Measurements from ENCODE around the gene SLC12A8.
"Not testable (repeated sequence)": the region's sequence is repeated elsewhere in the genome, so short reads cannot be mapped to it uniquely, and the experiment has no call there.

SLC12A8 gene

DNA sequence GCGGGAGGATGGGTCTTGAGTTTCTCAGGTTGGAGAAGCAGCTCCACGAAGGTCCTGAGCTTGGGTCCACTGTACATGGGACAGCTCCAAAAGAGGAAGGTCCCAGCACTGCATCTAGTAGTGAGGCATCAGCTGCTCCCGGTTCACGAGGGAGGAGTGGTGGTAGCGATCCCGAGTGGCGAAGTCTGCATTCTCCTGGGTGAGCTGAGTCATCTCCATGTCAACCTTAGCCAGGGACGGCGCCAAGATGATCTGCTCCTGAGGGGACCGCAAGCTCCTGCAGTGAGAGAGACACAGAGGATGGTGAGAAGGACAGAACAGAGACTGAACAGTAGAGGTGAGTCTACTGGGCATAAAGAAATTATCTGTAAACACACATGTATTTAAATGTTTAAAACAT lies 128.8 kb downstream of the SLC12A8 start:
- Histone ChIP-seq H3K4me3 (ENCODE audit: low read length in 2 of 2) (no peak overlapping the region), H3K27me3 (ENCODE audit: control insufficient read depth in 2 of 2, insufficient read depth in 2 of 2, low read length in 2 of 2) (no peaks in the 10 kb centered on the region), H3K4me1 (ENCODE audit: control insufficient read depth in 2 of 2, insufficient read depth in 2 of 2, low read length in 2 of 2) (no peaks in the 10 kb centered on the region), H3K9ac (ENCODE audit: low read depth in 1 of 2, low read length in 2 of 2) (no peak overlapping the region), H3K9me3 (ENCODE audit: control insufficient read depth in 2 of 2, low read length in 2 of 2) (no peaks in the 10 kb centered on the region), H3K36me3 (ENCODE audit: control insufficient read depth in 2 of 2, insufficient read depth in 2 of 2, low read length in 2 of 2) (peaks cover 0 to 2% of the 10 kb centered on the region in 2 donors), H3K27ac (ENCODE audit: low read depth in 2 of 2, low read length in 2 of 2) (no peak overlapping the region)

DNA sequence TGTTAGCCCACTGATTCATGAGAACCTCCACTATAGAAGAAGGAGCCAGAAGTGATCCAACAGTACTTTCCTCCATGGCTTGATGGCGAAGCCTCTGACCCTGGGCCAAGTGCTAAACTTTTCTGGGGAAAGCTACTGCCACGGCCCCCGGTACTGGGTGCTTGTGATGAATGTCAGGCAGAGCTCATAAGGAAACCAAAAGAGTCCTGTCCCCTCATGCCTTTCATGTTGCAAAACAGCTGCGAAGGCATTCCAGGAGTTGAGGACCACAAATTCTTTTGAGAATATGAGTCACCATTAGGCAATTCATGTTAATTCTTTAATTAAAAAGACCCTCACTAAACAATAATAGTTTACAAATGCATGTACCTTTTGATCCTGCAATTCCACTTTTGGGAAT lies 130.2 kb downstream of the SLC12A8 start:
- not testable (repeated sequence) for H3K4me3 ChIP-seq (ENCODE audit: low read length in 2 of 2); H3K9me3 ChIP-seq (ENCODE audit: control insufficient read depth in 2 of 2, low read length in 2 of 2); H3K27ac ChIP-seq (ENCODE audit: low read depth in 2 of 2, low read length in 2 of 2); H3K27me3 ChIP-seq (ENCODE audit: control insufficient read depth in 2 of 2, insufficient read depth in 2 of 2, low read length in 2 of 2); H3K9ac ChIP-seq (ENCODE audit: low read depth in 1 of 2, low read length in 2 of 2); H3K4me1 ChIP-seq (ENCODE audit: control insufficient read depth in 2 of 2, insufficient read depth in 2 of 2, low read length in 2 of 2); H3K36me3 ChIP-seq (ENCODE audit: control insufficient read depth in 2 of 2, insufficient read depth in 2 of 2, low read length in 2 of 2)

DNA sequence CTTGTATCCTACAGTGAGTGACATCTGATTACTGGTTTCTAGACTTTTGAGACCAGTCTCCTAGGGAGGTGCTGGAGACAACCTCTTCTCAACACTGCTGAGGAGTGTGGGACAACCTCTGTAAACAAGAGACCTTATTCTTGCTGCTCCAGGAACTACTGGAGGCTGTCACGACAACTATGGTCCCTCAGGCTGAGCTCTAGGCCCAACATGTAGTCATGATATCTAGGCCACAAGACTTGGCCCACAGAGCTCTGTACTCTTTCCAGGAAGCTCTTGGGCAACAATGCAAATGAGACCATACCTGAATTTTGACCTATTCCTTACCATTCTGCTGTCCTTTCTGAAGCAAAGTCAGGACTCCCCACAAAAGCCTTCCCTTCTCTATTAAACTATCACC lies 132.5 kb downstream of the SLC12A8 start:
- no peaks in the 10 kb centered on the region for H3K4me1 ChIP-seq (ENCODE audit: control insufficient read depth in 2 of 2, insufficient read depth in 2 of 2, low read length in 2 of 2)
- H3K36me3 ChIP-seq (ENCODE audit: control insufficient read depth in 2 of 2, insufficient read depth in 2 of 2, low read length in 2 of 2), result no peaks in the 10 kb centered on the region
- no peak overlapping the region for H3K27ac ChIP-seq (ENCODE audit: low read depth in 2 of 2, low read length in 2 of 2)
- H3K27me3 ChIP-seq (ENCODE audit: control insufficient read depth in 2 of 2, insufficient read depth in 2 of 2, low read length in 2 of 2), result no peaks in the 10 kb centered on the region
- H3K9ac ChIP-seq (ENCODE audit: low read depth in 1 of 2, low read length in 2 of 2), result no peak overlapping the region
- no peaks in the 10 kb centered on the region for H3K9me3 ChIP-seq (ENCODE audit: control insufficient read depth in 2 of 2, low read length in 2 of 2)
- H3K4me3 ChIP-seq (ENCODE audit: low read length in 2 of 2), result no peak overlapping the region

DNA sequence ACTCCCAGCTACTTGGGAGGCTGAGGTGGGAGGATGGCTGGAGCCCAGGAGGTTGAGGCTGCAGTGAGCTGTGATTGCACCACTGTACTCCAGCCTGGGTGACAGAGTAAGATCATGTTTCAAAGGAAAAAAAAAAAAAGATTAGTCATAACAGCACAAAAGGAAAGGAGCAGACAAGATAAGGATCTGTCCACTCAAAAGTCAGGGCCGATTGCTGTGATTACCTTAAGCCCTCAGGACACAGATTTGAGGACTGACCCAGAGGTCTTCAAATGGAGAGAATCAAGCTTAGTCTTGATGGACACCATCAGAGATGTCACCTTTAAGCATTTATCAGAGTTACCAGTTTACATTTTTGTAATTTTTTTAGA lies 132.9 kb downstream of the SLC12A8 start:
- Histone ChIP-seq H3K27ac (ENCODE audit: low read depth in 2 of 2, low read length in 2 of 2) (no peak overlapping the region), H3K4me1 (ENCODE audit: control insufficient read depth in 2 of 2, insufficient read depth in 2 of 2, low read length in 2 of 2) (no peaks in the 10 kb centered on the region), H3K9me3 (ENCODE audit: control insufficient read depth in 2 of 2, low read length in 2 of 2) (no peaks in the 10 kb centered on the region), H3K4me3 (ENCODE audit: low read length in 2 of 2) (no peak overlapping the region), H3K27me3 (ENCODE audit: control insufficient read depth in 2 of 2, insufficient read depth in 2 of 2, low read length in 2 of 2) (no peaks in the 10 kb centered on the region), H3K36me3 (ENCODE audit: control insufficient read depth in 2 of 2, insufficient read depth in 2 of 2, low read length in 2 of 2) (no peaks in the 10 kb centered on the region), H3K9ac (ENCODE audit: low read depth in 1 of 2, low read length in 2 of 2) (no peak overlapping the region)

DNA sequence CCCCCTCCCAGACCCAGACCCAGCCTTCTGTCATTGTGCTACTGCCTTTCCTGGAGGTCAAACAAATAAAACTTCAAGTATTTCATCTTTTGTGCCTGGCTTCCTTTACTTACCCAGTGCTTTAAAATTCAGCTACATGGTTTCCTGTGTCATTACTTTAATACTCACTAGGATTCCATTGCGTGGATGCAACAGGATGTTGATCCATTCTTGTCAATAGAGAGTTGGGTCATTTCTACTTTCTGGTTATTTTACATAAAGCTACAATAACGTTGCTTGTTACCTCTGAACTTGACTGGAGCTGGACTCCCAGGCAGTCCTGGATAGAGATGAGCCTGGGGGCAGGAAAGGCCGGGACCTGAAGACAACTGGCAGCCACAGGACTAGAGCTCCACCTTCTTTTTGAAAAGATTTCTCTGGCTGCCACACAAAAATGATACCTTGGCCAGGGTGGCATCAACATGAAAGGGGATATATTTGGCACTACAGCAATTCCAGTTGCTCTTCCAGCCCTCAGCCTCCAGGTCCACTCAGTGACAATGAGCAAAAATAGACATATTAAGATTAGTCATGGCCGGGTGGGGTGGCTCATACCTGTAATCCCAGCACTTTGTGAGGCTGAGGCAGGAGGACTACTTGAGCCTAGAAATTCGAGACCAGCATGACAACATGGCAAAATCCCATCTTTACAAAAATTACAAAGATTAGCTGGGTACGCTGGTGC lies 133.4 kb downstream of the SLC12A8 start:
- H3K36me3 ChIP-seq (ENCODE audit: control insufficient read depth in 2 of 2, insufficient read depth in 2 of 2, low read length in 2 of 2), result no peaks in the 10 kb centered on the region
- no peaks in the 10 kb centered on the region for H3K4me1 ChIP-seq (ENCODE audit: control insufficient read depth in 2 of 2, insufficient read depth in 2 of 2, low read length in 2 of 2)
- no peaks in the 10 kb centered on the region for H3K27me3 ChIP-seq (ENCODE audit: control insufficient read depth in 2 of 2, insufficient read depth in 2 of 2, low read length in 2 of 2)
- H3K27ac ChIP-seq (ENCODE audit: low read depth in 2 of 2, low read length in 2 of 2), result no peak overlapping the region
- no peak overlapping the region for H3K9ac ChIP-seq (ENCODE audit: low read depth in 1 of 2, low read length in 2 of 2)
- H3K4me3 ChIP-seq (ENCODE audit: low read length in 2 of 2), result no peak overlapping the region
- H3K9me3 ChIP-seq (ENCODE audit: control insufficient read depth in 2 of 2, low read length in 2 of 2), result no peaks in the 10 kb centered on the region

DNA sequence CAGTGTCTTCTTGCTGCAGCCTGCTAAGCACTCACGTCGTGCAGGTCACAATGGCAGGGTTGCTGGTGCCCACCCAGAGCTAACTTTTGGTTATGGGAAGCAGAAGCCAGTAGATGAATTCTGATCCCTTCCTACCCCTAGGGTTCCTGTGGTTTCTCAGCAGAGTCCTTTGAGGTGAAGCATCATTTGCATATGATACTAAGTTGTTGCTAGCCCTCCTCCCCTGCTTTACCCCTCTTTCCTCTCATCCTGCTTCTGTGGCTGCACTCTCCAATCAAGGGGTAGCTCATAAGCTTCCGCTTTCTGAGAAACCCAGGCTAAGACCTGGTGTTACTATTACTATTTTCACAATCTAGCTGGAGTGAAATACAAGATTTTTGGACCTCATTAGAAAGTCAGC lies 134.7 kb downstream of the SLC12A8 start:
- H3K27me3 ChIP-seq (ENCODE audit: control insufficient read depth in 2 of 2, insufficient read depth in 2 of 2, low read length in 2 of 2), result no peaks in the 10 kb centered on the region
- no peaks in the 10 kb centered on the region for H3K9me3 ChIP-seq (ENCODE audit: control insufficient read depth in 2 of 2, low read length in 2 of 2)
- no peak overlapping the region for H3K9ac ChIP-seq (ENCODE audit: low read depth in 1 of 2, low read length in 2 of 2)
- H3K36me3 ChIP-seq (ENCODE audit: control insufficient read depth in 2 of 2, insufficient read depth in 2 of 2, low read length in 2 of 2), result no peaks in the 10 kb centered on the region
- no peak overlapping the region for H3K4me3 ChIP-seq (ENCODE audit: low read length in 2 of 2)
- H3K27ac ChIP-seq (ENCODE audit: low read depth in 2 of 2, low read length in 2 of 2), result no peak overlapping the region
- no peaks in the 10 kb centered on the region for H3K4me1 ChIP-seq (ENCODE audit: control insufficient read depth in 2 of 2, insufficient read depth in 2 of 2, low read length in 2 of 2)

DNA sequence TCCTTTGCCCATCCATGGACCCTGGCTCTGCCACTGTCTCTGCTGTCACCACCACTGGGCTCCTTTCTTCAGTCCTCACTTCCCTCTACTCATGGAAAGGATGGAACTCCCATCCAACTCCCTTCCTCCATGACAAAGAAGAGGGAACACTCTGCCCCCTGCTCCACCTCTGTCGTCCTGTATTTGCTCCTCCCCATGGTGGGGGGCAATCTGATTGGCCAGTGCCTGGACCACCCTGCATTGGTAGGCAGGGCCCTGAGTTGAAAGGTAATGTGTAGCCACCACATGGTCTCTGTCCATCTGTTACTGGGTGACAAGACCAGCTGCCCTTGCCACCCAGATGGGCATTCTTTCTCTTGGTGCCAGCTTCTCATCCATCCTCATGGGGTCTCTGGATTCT lies 136.1 kb downstream of the SLC12A8 start:
- Histone ChIP-seq H3K4me1 (ENCODE audit: control insufficient read depth in 2 of 2, insufficient read depth in 2 of 2, low read length in 2 of 2) (no peaks in the 10 kb centered on the region), H3K27me3 (ENCODE audit: control insufficient read depth in 2 of 2, insufficient read depth in 2 of 2, low read length in 2 of 2) (no peaks in the 10 kb centered on the region), H3K9ac (ENCODE audit: low read depth in 1 of 2, low read length in 2 of 2) (no peak overlapping the region), H3K4me3 (ENCODE audit: low read length in 2 of 2) (no peak overlapping the region), H3K36me3 (ENCODE audit: control insufficient read depth in 2 of 2, insufficient read depth in 2 of 2, low read length in 2 of 2) (no peaks in the 10 kb centered on the region), H3K27ac (ENCODE audit: low read depth in 2 of 2, low read length in 2 of 2) (no peak overlapping the region), H3K9me3 (ENCODE audit: control insufficient read depth in 2 of 2, low read length in 2 of 2) (no peaks in the 10 kb centered on the region)

DNA sequence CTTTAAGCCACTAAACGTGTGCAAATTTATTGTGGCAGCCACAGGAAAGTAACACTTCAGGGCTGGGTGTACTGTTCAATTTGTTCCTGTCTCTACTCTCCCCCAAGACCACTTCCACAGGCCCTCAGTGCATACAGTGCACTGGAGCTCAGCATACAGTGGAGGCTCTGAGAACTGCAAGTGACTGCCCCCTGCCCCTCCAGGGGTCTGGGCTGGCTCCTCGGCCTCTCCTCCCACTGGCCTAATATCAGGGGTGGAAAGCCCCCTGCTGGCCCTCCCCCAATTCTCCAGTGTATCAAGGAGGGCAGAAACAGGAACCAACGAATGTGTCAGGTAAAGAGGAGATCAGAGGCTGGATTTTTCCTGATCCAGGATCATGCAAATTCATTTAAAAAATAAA lies 136.8 kb downstream of the SLC12A8 start:
- Histone ChIP-seq H3K9ac (ENCODE audit: low read depth in 1 of 2, low read length in 2 of 2) (no peak overlapping the region), H3K27ac (ENCODE audit: low read depth in 2 of 2, low read length in 2 of 2) (no peak overlapping the region), H3K4me1 (ENCODE audit: control insufficient read depth in 2 of 2, insufficient read depth in 2 of 2, low read length in 2 of 2) (no peaks in the 10 kb centered on the region), H3K4me3 (ENCODE audit: low read length in 2 of 2) (no peak overlapping the region), H3K9me3 (ENCODE audit: control insufficient read depth in 2 of 2, low read length in 2 of 2) (no peaks in the 10 kb centered on the region), H3K27me3 (ENCODE audit: control insufficient read depth in 2 of 2, insufficient read depth in 2 of 2, low read length in 2 of 2) (no peaks in the 10 kb centered on the region), H3K36me3 (ENCODE audit: control insufficient read depth in 2 of 2, insufficient read depth in 2 of 2, low read length in 2 of 2) (no peaks in the 10 kb centered on the region)

DNA sequence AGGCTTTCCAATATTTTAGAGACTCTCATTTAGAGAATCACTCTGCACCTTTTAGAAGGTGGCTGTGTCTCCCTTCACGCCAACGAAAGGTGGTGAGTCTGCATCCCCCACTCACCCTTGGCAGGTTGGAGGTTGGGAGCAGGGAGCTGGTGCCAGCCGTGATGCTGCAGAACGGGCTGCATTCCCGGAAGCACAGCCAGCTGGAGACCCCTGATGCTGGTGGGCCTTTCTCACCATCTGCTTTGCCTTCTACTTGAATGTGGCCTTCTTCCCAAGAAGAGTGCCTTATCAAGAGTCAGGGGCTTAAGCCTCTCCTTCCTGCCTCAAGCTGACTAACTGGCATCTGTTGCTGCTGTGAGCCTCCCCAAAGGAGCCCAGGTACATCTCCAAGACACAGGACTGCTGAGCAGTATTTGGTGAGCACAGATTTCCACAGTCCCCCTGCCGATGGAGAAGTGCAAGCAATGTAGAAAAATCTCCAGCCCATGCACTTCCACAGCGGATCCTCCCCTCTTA lies 139.1 kb downstream of the SLC12A8 start:
- Histone ChIP-seq H3K9me3 (ENCODE audit: control insufficient read depth in 2 of 2, low read length in 2 of 2) (no peaks in the 10 kb centered on the region), H3K36me3 (ENCODE audit: control insufficient read depth in 2 of 2, insufficient read depth in 2 of 2, low read length in 2 of 2) (no peaks in the 10 kb centered on the region), H3K4me1 (ENCODE audit: control insufficient read depth in 2 of 2, insufficient read depth in 2 of 2, low read length in 2 of 2) (no peaks in the 10 kb centered on the region), H3K27ac (ENCODE audit: low read depth in 2 of 2, low read length in 2 of 2) (no peak overlapping the region), H3K4me3 (ENCODE audit: low read length in 2 of 2) (no peak overlapping the region), H3K9ac (ENCODE audit: low read depth in 1 of 2, low read length in 2 of 2) (no peak overlapping the region), H3K27me3 (ENCODE audit: control insufficient read depth in 2 of 2, insufficient read depth in 2 of 2, low read length in 2 of 2) (no peaks in the 10 kb centered on the region)

DNA sequence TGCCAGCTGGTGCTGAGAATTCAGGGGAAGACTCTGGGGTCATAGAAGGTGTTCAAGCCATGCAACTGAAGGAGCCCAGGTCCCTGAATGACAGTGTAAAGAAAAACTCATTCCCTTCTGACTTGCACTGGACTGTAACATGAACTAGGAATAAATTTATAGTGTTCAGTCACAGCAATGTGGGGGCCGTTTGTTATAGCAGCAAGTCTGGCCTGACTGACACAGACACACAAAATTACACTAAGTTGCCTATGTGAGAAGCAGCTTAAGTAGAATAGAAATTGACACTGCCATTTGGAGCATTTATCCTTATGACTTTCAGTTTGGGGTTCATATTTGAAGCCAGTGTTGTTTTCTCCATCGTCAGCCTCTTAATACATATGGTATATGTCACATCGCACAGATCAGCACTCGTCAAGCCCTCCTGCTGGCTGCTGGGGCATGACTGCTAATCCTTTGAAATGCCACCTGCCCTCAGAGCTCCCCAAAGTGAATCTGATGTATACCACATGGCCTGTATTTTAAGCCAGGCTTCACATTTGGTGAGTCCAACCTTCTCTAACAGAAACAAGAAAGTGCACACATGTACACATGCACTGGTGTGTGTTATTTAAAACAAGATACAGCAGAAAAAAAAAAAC lies 139.7 kb downstream of the SLC12A8 start:
- Histone ChIP-seq H3K9me3 (ENCODE audit: control insufficient read depth in 2 of 2, low read length in 2 of 2) (no peaks in the 10 kb centered on the region), H3K9ac (ENCODE audit: low read depth in 1 of 2, low read length in 2 of 2) (no peak overlapping the region), H3K27ac (ENCODE audit: low read depth in 2 of 2, low read length in 2 of 2) (no peak overlapping the region), H3K36me3 (ENCODE audit: control insufficient read depth in 2 of 2, insufficient read depth in 2 of 2, low read length in 2 of 2) (no peaks in the 10 kb centered on the region), H3K4me3 (ENCODE audit: low read length in 2 of 2) (no peak overlapping the region), H3K27me3 (ENCODE audit: control insufficient read depth in 2 of 2, insufficient read depth in 2 of 2, low read length in 2 of 2) (no peaks in the 10 kb centered on the region), H3K4me1 (ENCODE audit: control insufficient read depth in 2 of 2, insufficient read depth in 2 of 2, low read length in 2 of 2) (no peaks in the 10 kb centered on the region)

Measured in mucosa of rectum (tissue), 2 donors.